Lower leg skin (tissue), 3 donors: ENCODE data around the gene FRMD6.

Source experiments
- POLR2A ChIP-seq, 2 donors: fragments of 450-650 bp; IDR thresholded peaks; one replicate each; pipeline ENCODE4 v1.6.1; 2016 to 2017; ENCODE audit warnings: antibody characterized with exemption in 2 of 2, mild to moderate bottlenecking in 1 of 2, moderate library complexity in 1 of 2
- TF ChIP-seq, protein P1 (sequence below), 3 donors: fragments of 450-650 bp; IDR thresholded peaks; one replicate each; pipeline ENCODE4 v1.5.1; 2016; ENCODE audit warnings: antibody characterized with exemption in 3 of 3, mild to moderate bottlenecking in 3 of 3, moderate library complexity in 2 of 3

DNA sequence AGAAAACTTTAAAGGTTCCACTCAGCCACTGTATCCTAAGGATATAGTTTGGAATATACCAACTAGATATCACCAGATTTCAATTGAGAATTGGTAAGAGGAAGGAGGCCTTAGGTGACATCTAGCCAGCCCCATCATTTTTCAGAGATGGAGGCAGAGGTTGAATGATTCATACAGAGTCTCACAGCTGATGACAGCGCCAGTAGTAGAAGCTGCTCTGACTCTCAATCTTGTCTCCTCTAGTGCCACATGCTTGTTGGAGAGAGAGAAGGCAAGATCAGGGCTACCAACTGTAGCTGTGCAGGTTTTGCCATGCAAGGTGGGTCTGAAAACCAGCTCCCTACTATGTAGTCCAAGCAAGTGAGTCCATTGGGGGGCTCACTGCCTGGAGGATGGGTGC lies 6.1 kb downstream of the FRMD6 start:
- TF ChIP-seq, protein P1, sequence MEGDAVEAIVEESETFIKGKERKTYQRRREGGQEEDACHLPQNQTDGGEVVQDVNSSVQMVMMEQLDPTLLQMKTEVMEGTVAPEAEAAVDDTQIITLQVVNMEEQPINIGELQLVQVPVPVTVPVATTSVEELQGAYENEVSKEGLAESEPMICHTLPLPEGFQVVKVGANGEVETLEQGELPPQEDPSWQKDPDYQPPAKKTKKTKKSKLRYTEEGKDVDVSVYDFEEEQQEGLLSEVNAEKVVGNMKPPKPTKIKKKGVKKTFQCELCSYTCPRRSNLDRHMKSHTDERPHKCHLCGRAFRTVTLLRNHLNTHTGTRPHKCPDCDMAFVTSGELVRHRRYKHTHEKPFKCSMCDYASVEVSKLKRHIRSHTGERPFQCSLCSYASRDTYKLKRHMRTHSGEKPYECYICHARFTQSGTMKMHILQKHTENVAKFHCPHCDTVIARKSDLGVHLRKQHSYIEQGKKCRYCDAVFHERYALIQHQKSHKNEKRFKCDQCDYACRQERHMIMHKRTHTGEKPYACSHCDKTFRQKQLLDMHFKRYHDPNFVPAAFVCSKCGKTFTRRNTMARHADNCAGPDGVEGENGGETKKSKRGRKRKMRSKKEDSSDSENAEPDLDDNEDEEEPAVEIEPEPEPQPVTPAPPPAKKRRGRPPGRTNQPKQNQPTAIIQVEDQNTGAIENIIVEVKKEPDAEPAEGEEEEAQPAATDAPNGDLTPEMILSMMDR (IDR thresholded peaks at IDR 0.05) = no peak
- TF ChIP-seq POLR2A (IDR thresholded peaks at IDR 0.05) = no peak
